ENCODE results near the gene C2orf81.

C2orf81 gene

DNA sequence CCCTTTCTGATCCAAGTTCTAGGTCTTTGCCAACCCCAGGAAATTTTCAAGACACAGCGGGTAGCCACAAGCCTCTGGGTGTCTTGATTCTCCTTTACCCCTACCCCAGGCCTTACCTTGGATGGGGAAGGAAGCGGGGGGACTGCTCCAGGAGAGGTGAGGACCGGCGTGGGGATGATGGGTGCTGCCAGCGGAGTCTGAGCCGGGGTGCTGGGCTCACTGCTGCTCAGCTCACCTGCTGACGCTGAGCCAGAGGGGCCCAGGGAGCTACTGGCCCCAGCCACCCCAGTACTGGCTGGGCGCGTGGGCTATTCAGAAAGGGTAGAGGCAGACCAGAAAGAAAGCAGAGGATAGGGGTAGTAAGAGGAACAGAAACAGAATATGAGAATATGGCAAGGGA lies 50.0 kb downstream of the C2orf81 start:
- DNase-seq, result no peak
- no peaks in the 10 kb centered on the region for H3K27me3 ChIP-seq
- TF ChIP-seq, protein P1, sequence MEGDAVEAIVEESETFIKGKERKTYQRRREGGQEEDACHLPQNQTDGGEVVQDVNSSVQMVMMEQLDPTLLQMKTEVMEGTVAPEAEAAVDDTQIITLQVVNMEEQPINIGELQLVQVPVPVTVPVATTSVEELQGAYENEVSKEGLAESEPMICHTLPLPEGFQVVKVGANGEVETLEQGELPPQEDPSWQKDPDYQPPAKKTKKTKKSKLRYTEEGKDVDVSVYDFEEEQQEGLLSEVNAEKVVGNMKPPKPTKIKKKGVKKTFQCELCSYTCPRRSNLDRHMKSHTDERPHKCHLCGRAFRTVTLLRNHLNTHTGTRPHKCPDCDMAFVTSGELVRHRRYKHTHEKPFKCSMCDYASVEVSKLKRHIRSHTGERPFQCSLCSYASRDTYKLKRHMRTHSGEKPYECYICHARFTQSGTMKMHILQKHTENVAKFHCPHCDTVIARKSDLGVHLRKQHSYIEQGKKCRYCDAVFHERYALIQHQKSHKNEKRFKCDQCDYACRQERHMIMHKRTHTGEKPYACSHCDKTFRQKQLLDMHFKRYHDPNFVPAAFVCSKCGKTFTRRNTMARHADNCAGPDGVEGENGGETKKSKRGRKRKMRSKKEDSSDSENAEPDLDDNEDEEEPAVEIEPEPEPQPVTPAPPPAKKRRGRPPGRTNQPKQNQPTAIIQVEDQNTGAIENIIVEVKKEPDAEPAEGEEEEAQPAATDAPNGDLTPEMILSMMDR (IDR thresholded peaks at IDR 0.05; ENCODE audit: low read depth, low read length), result no peak
- no peak overlapping the region for H3K4me3 ChIP-seq (ENCODE audit: low read depth, low read length)
- no peaks in the 10 kb centered on the region for H3K9me3 ChIP-seq
- H3K36me3 ChIP-seq, result peaks cover 30% of the 10 kb centered on the region
- peaks cover 3% of the 10 kb centered on the region; the same call in 1 of the 2 replicates for H3K4me1 ChIP-seq

DNA sequence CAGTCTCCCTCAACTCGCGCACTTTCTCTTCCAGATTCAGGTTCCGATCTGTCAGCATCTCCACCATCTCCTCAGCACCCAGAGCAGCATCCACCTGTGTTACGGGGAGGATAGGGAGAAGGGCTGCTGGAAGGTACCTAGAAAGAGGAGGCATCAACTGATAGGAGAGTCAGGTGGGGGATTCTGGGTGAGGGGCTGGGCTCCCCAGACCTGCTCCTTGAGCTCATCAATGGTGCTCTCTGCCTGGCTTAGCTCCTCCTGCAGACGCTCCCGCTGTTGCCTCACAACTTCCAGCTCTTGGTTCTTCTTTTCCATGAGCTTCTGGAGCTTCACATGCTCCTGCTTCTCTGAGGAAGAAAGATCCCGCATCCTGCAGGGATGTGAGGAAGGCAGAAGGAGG lies 51.4 kb downstream of the C2orf81 start:
- H3K9me3 ChIP-seq, result no peaks in the 10 kb centered on the region
- H3K27me3 ChIP-seq, result no peaks in the 10 kb centered on the region
- peaks cover 33% of the 10 kb centered on the region for H3K36me3 ChIP-seq
- peaks cover 3% of the 10 kb centered on the region; the same call in 1 of the 2 replicates for H3K4me1 ChIP-seq
- no peak for DNase-seq
- TF ChIP-seq, protein P1 (IDR thresholded peaks at IDR 0.05; ENCODE audit: low read depth, low read length), result no peak
- no peak overlapping the region for H3K4me3 ChIP-seq (ENCODE audit: low read depth, low read length)

DNA sequence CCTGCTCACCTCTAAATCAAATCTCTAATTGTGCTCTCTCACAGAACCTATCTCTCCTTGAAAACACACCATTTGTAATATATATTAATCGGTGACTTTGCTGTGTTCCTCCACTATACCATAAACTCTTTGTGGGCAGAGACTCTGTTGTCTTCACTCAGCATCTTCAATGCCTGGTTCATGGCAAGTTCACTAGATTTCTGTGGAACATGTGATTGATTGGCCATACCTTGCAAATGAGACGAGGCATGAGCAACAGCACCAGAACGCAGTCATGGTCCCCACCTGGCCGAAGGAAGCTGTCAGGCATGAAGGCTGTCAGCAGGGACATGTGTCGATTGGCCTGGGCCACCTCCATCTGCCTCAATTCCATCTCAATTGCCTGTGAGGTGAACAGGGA lies 52.9 kb downstream of the C2orf81 start:
- Histone ChIP-seq H3K9me3 (no peaks in the 10 kb centered on the region), H3K27me3 (no peaks in the 10 kb centered on the region), H3K4me3 (ENCODE audit: low read depth, low read length) (no peak overlapping the region), H3K36me3 (peaks cover 36% of the 10 kb centered on the region), H3K4me1 (no peaks in the 10 kb centered on the region; the same call in 1 of the 2 replicates)
- TF ChIP-seq, protein P1 (IDR thresholded peaks at IDR 0.05; ENCODE audit: low read depth, low read length), result no peak
- DNase-seq, result no peak

DNA sequence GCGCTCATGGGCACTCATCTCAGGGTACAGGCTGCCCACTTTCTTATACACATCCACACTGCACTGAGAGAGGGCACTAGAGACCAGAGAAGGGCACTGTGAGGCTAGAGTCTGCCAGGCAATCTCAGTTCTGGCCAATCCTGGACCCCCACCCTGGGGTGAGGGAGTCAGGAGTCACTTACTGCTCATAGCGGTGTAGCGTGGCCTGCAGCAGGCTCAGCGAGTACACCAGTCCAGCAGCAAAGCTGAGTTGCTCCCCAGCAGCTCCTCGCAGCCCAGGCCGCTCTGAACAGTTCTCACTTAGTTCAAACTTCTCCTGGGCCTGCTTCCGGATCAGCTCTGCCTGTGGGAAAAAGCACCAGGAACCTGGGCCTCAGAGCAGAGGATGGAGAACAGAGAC lies 53.6 kb downstream of the C2orf81 start:
- H3K27me3 ChIP-seq, result no peaks in the 10 kb centered on the region
- TF ChIP-seq, protein P1 (IDR thresholded peaks at IDR 0.05; ENCODE audit: low read depth, low read length), result no peak
- peaks cover 39% of the 10 kb centered on the region for H3K36me3 ChIP-seq
- no peaks in the 10 kb centered on the region for H3K4me1 ChIP-seq
- DNase-seq, result no peak
- no peak overlapping the region for H3K4me3 ChIP-seq (ENCODE audit: low read depth, low read length)
- no peaks in the 10 kb centered on the region for H3K9me3 ChIP-seq

DNA sequence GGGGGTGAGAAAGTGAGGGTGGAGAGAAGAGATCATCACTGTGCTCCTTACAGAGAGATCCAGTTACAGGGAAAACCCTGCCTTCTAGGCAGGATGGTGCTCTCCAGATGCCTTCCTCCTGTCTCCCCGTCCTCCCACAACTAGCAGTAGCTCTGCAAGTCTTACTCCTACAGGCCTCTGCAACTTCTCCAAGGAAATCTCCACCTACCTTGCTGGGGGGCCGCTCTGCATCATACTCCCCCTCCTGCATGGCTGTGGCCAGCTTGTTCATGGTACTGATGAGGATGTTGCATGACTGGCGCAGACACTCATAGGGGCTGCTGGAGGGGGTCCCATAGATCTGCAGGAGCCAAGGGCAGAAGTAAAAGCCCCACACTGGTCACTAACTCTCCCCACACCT lies 55.4 kb downstream of the C2orf81 start:
- no peak overlapping the region for H3K4me3 ChIP-seq (ENCODE audit: low read depth, low read length)
- no peaks in the 10 kb centered on the region for H3K9me3 ChIP-seq
- TF ChIP-seq, protein P1 (IDR thresholded peaks at IDR 0.05; ENCODE audit: low read depth, low read length), result no peak
- H3K4me1 ChIP-seq, result no peaks in the 10 kb centered on the region
- no peaks in the 10 kb centered on the region for H3K27me3 ChIP-seq
- no peak for DNase-seq
- peaks cover 43% of the 10 kb centered on the region for H3K36me3 ChIP-seq

DNA sequence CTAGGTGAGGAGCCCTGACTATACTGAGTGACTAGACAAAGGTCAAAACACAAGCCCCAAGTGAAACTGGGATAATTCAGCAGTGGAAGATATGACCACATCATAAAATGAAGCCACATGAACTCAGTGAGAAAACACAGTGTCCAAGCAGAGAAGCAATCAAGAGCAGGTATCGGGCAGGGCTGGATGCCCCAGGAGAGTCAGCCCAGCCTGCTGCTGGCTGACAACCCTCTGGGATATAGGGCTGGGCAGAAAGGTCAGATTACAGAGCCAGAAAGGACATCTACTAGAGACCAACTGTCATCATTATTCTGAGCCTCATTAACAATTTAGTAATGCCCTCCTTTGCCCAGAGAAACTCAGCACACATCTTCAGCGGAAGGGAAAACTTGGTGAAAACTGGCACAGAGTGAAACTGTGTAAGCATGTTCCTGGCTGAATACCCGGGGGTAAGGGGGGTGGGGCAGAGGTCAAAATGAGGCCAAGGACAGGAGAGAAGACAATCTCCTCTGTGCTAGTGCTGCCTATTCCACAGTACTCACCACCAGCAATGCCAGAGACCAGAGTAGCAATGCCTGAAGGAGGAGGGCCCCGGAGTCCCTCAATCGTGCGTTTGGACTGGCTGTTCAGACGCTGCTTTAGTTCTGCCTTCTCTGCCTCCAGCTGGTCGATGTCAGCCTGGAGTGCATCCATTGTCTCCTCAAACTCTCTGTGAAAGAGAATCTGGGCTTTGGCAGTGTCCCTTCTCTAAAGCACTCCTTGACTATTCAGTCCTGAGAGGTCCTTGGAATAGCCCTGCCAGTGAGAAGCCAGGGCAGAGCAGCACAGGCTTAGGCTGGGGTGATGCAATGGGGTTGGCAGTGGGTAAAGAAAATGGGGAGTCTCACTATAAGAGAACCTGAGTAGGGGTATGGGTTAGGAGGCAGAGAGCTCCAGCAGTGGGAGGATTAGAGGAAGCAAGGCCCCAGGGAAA lies 56.6 kb downstream of the C2orf81 start:
- Histone ChIP-seq H3K4me1 (no peaks in the 10 kb centered on the region), H3K36me3 (peaks cover 40% of the 10 kb centered on the region), H3K27me3 (no peaks in the 10 kb centered on the region), H3K9me3 (no peaks in the 10 kb centered on the region), H3K4me3 (ENCODE audit: low read depth, low read length) (no peak overlapping the region)
- no peak for DNase-seq
- TF ChIP-seq, protein P1 (IDR thresholded peaks at IDR 0.05; ENCODE audit: low read depth, low read length), result no peak
